Left colon (tissue), 2 donors: ENCODE data around the gene RASAL1. TPM values are rescaled to one million over a fixed set of nuclear protein-coding genes. Genes with fewer than 3 reads are reported as not detected.

ENCODE experiments used
- ATAC-seq: fragments of 200-7000 bp; cut with Tn5 transposase; one replicate; pipeline ENCODE4 v1.9.1; 2020; ENCODE audit warnings: mild to moderate bottlenecking, moderate library complexity
- DNase-seq, 2 donors: peaks; one replicate each; pipeline ENCODE4 v3.0.0-alpha.2; 2020
- intact Hi-C, 2 donors: fragments of 100-400 bp; cut with DNase I in 1 of 2; cut with micrococcal nuclease in 1 of 2; formaldehyde crosslinking; loops; one replicate each; pipeline versions ENCODE4 v1.11.2 to v1.14.0; 2022; cut with DNase I, micrococcal nuclease
- total RNA-seq, 2 donors: library from RNA; stranded (reverse); fragmentation: NEBNext Ultra II Directional; extraction: Animal tissue kit (Norgen Biotek cat#: 25700); gene quantifications; one replicate each; pipeline ENCODE4 v1.2.1, GENCODE V29; 2021
- donor health status: DM: no; HTN: no; CAD: no.
- donor health status: DM: yes; HTN: yes; CAD: no.

The RASAL1 gene
- total RNA-seq, 2 donors from 2014 or later = 9.0 to 14.1 TPM

DNA sequence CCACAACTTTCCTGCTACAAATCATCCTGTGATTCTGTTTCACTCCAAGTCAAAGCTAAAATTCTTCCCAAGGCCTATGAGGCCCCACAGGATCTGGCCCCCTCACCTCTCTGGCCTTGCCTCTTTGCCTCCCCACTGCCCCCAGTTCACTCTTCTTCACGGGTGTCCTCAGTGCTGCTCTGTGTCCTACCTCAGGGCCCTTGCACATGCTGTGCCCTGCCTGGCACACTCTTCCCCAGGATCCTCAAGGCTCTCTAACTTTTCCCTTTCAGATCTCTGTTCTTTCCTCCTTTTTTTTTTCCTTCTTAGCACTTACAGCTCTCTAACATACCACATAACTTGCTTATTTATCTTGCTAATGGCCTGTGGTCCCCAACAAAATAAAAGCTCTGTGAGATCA, 29.2 kb downstream of the RASAL1 start:
- no peak for ATAC-seq
- intact Hi-C loops = no loop called here
- no peak for DNase-seq

- ATAC-seq (no peak), DNase-seq (no peak)
- intact Hi-C loops = no loop called here
Observed at GRCh38 chr12:113105606-113106271, 29.8 kb downstream of the RASAL1 start.

- intact Hi-C loops = no loop called here
- DNase-seq (no peak), ATAC-seq (no peak)
Observed at GRCh38 chr12:113104953-113105510, 30.5 kb downstream of the RASAL1 start.

DNA sequence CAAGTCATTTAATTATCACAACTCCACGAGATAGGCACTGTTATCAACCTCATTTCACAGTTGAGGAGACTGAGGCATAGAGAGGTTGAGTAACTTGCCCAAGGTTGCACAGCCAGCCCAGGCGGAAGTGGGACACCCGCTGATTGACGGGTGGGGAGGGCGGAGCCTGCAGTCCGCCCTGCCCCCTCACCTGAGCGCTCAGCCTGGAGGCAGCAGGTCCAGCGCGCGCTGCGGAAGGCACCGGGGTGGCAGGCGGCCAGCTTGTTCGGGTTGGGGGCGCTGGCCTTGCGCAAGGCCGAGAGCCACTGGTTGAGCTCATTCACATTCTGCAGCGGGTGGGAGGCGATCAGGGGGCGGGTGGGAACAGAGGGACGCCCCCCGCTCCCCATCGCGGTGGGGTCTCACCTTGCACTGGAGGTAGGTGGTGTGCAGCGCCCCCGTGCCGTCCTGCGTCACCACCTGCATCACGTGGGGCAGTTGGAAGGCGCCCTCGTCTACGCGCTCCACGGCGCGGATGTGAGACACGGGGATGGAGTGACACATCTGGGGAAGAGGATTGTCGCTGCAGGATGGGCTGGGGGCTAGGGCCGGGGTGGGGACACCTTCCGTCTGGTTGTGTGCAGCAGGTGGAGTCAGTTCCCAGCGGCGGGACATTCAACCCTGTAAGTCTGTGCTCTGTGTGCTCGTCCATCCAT, 31.7 kb downstream of the RASAL1 start:
- intact Hi-C loops = no loop called here
- ATAC-seq (peak; percentile 73), DNase-seq (peak in 1 of 2 donors; percentile 49)

GRCh38 chr12:113102811-113103210, 32.8 kb downstream of the RASAL1 start:
- ATAC-seq = no peak
- no peak for DNase-seq
- intact Hi-C loops = no loop called here

DNA sequence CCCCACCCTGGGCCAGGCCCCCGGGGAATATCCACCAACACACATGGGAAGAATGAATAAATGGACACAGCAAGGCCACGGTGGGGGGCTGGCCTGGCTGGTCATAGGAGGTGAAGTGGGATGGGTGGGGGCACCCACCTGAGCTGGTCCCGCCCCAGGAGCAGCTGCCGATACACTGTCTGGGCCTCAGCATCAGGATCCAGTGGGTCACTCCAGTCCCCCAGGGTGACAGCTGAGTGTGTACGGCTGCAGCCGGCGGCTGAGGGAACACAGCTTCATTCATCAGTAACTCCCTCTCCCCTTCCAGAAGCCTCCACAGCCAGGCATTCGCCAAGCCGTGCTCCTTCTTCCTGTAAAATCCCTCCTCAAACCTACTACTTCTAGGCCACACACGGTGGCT, 33.8 kb downstream of the RASAL1 start:
- no peak for DNase-seq
- intact Hi-C loops = no loop called here
- ATAC-seq = no peak

DNA sequence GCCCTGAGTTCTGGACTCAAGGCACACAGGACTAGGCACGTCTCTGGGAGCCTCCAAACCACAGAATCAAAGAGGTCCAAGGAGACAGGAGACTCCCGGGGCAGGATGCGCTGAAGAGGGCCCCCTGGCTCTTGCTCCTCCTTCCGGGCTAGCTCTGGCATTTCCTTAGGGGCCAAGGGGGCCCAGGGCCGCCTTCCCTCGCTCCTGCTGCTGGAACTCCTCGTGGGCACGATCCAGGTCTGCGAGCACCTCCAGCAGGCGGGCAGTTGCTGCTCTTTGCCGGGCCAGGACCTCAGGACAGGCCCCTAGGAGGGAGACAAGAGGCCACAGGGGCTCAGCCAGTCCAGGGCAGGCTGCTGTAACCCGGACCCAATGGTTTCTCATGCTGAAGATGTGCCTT, 35.8 kb downstream of the RASAL1 start:
- no peak for ATAC-seq
- intact Hi-C loops = no loop called here
- DNase-seq = no peak

GRCh38 chr12:113099364-113099763, 36.2 kb downstream of the RASAL1 start:
- DNase-seq = no peak
- intact Hi-C loops = no loop called here
- ATAC-seq = no peak

DNA sequence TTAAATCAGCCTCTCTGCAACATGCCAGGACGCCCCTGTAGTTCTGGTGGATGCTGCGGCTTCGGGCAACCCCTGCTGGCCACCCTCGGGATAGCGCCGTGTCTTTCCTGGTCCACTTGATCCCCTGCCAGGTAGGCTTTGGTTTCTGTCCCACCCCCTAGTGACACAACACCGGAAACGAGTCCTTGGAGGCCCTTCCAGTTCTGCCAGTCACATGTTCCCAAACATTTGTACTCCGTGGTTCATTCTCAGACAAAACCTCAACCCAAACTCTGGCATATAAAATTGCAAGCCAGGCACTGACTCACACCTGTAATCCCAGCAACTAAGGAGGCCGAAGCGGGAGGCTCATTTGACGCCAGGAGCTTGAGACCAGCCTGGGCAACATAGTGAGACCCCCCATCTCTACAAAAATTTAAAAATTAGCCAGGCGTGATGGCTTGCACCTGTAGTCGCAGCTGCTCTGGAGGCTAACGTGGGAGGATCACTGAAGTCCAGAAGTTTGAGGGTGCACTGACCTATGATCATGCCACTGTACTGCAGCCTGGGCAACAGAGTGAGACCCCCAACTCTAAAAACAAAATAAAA, 37.0 kb downstream of the RASAL1 start:
- ATAC-seq (peak; percentile 95), DNase-seq (peak; percentile 74 to 86)
- intact Hi-C loops = no loop called here

- intact Hi-C loops = no loop called here
Observed at GRCh38 chr12:113097716-113098440, 37.7 kb downstream of the RASAL1 start.

DNA sequence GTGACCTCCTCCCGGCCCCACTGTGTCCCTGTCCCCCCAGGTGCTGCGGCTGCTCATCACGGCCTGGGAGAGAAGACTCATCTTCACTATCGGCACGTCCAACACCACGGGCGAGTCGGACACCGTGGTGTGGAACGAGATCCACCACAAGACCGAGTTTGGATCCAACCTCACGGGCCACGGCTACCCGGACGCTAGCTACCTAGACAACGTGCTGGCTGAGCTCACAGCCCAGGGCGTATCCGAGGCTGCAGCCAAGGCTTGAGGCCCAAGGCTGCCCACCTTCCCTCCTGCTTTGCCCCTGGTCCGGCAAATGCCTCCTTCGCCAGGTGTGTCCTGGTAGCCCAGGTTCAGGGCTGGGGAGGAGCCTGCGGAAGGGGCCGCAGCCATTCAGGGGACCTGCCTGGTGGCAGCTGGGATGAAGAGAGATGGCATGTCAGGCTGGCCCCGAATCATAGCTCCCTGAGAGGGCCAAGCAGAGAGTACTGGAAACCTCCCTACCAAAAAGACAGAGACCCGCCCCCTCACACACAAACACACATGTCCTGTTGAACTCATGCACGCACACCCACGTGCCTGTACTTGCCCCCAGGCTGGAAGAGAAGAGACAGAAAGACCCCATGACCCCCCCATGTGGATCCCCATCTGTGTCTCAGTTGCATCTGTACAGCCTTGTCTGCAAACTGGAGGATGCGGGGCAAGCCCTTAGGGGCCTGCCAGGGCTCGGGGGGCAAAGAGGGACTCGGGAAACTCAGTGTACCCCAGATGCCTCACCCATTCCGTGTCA, 38.7 kb downstream of the RASAL1 start:
- intact Hi-C loops = no loop called here
- DNase-seq (no peak), ATAC-seq (no peak)

More at GRCh38 chr12:113097716-113098440, 37.7 kb downstream of the RASAL1 start:
- ATAC-seq (peak; percentile 26), DNase-seq (no peak)

DNA sequence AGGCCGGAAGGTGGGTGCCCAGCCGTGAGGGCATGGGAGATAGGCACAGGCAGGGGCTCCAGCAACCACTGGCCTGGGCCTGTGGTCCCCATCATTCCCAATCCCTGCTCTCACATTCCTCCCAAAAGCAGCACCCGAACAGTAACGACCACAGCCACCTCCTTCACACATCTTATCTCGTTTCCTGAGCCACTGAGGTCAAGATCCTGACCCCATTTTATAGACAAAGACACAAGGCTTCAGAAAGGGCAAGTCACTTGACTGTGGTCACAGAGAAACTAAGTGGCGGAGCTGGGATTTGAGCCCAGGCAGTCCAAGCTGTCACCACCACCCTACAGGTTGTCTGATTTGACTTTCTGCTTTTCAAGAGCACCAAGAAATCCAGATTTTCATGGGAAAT, 40.2 kb downstream of the RASAL1 start:
- intact Hi-C loops = no loop called here
- no peak for DNase-seq
- no peak for ATAC-seq

DNA sequence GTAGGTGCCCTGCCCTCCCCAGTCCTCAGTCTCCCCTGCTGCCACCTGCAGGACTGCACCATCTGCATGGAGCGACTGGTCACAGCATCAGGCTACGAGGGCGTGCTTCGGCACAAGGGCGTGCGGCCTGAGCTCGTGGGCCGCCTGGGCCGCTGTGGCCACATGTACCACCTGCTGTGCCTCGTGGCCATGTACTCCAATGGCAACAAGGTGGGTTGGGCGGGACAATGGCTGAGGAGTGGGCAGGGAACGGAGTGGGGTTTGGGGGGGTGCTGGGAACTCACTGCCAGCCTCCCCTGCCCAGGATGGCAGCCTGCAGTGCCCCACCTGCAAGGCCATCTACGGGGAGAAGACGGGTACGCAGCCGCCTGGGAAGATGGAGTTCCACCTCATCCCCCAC, 40.8 kb downstream of the RASAL1 start:
- ATAC-seq (no peak), DNase-seq (no peak)
- intact Hi-C loops = no loop called here

- intact Hi-C loops = no loop called here
- DNase-seq (no peak), ATAC-seq (no peak)
Observed at GRCh38 chr12:113093409-113094101, 42.0 kb downstream of the RASAL1 start.

GRCh38 chr12:113092607-113093408, 42.8 kb downstream of the RASAL1 start:
- intact Hi-C loops = no loop called here
- DNase-seq (peak; percentile 76 to 83), ATAC-seq (peak; percentile 96)

DNA sequence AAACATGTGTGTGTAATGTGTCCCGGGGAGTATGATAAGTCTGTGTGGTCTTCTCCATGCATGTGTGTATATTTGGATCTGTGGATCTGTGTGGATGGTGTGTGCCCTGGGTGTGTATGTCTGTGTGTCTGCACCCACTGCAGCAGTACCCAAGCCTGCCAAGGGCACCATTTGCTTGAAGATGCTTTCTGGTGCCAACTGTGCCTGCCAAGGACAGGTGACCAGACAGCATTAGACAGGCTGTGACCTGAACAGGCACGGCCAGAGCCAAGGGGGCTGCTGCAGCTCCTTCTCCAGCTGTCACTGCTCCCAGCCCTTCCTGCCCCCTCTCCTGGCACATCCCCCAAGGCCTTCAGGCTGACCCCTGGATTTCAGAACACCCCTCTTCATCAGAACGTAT, 44.1 kb downstream of the RASAL1 start:
- DNase-seq (no peak), ATAC-seq (no peak)
- intact Hi-C loops = no loop called here

GRCh38 chr12:113090740-113091139, 44.8 kb downstream of the RASAL1 start:
- intact Hi-C loops = no loop called here

More at GRCh38 chr12:113090740-113091139, 44.8 kb downstream of the RASAL1 start:
- DNase-seq = no peak
- no peak for ATAC-seq
